OCI-LY3 (cell line): ENCODE results near the gene MFSD2A.
A peak's percentile ranks its signal among the peaks of the same experiment; 100 is the strongest.
"Not testable (repeated sequence)": the region's sequence is repeated elsewhere in the genome, so short reads cannot be mapped to it uniquely, and the experiment has no call there.

ENCODE experiments used
- H2AFZ ChIP-seq: fragments of 200-600, 300-600 bp; shearing (Covaris generic); 2 replicates; pipeline ENCODE4 v1.6.0; 2014; ENCODE audit warnings: antibody characterized with exemption, low read depth, low read length
- H3K27ac ChIP-seq: fragments of 200-600, 300-600 bp; sonication (generic); 2 replicates; pipeline ENCODE4 v1.5.1; 2014; ENCODE audit warnings: mild to moderate bottlenecking, low read length, moderate library complexity, mixed read lengths
- H3K27me3 ChIP-seq: fragments of 200-600, 300-600 bp; sonication (generic); 2 replicates; pipeline ENCODE4 v1.6.1; 2014; ENCODE audit warnings: low read depth, low read length, mixed read lengths
- H3K36me3 ChIP-seq: fragments of 200-600, 300-600 bp; sonication (generic); replicated peaks from 2 replicates; pipeline ENCODE3; 2014; ENCODE audit warnings: low read depth, low read length, mixed read lengths
- H3K4me1 ChIP-seq: fragments of 300-600, 200-600 bp; sonication (generic); 2 replicates; pipeline ENCODE4 v1.6.1; 2014; ENCODE audit warnings: low read length, mixed read lengths
- H3K4me2 ChIP-seq: fragments of 200-600, 300-600 bp; sonication (generic); 2 replicates; pipeline ENCODE4 v1.6.1; 2014; ENCODE audit warnings: low read length, mixed read lengths
- H3K4me3 ChIP-seq: fragments of 300-600, 200-600 bp; sonication (generic); 2 replicates; pipeline ENCODE4 v1.5.1; 2014; ENCODE audit warnings: antibody characterized with exemption, mild to moderate bottlenecking, low read length, moderate library complexity
- H3K79me2 ChIP-seq: fragments of 300-600, 200-600 bp; shearing (Covaris generic); 2 replicates; pipeline ENCODE4 v1.6.1; 2014; ENCODE audit warnings: mild to moderate bottlenecking, low read length, mixed read lengths
- H3K9ac ChIP-seq: fragments of 300-600, 200-600 bp; shearing (Covaris generic); 2 replicates; pipeline ENCODE4 v1.6.0; 2014; ENCODE audit warnings: mild to moderate bottlenecking, low read length, moderate library complexity
- H3K9me3 ChIP-seq: fragments of 200-600, 300-600 bp; shearing (Covaris generic); 2 replicates; pipeline ENCODE4 v1.6.1; 2014; ENCODE audit warnings: low read length, mixed read lengths; ENCODE audit not compliant: insufficient read depth
- H4K20me1 ChIP-seq: fragments of 200-600, 300-600 bp; sonication (generic); 2 replicates; pipeline ENCODE4 v1.6.1; 2016; ENCODE audit warnings: low read length, mixed read lengths; ENCODE audit not compliant: insufficient read depth
- CTCF ChIP-seq: fragments of 200-600, 300-600 bp; sonication (generic); IDR thresholded peaks from 2 replicates; pipeline ENCODE4 v1.5.1; 2014; ENCODE audit warnings: antibody characterized with exemption, low read length, low read depth
- EZH2phosphoT487 ChIP-seq: fragments of 200-600 bp; shearing (Covaris generic); IDR thresholded peaks from 2 replicates; pipeline ENCODE4 v1.6.1; 2018; ENCODE audit warnings: antibody characterized with exemption, mixed run types, low read depth

Gene MFSD2A

GRCh38 chr1:39959651-39960333, 4.8 kb downstream of the MFSD2A start:
- Histone ChIP-seq H3K27ac (peak overlapping the region; percentile 85), H3K9ac (peak overlapping the region; percentile 62)

GRCh38 chr1:39960431-39960958, 5.5 kb downstream of the MFSD2A start:
- TF ChIP-seq CTCF, result no peak
- no peak for TF ChIP-seq EZH2phosphoT487
- peaks cover 72% of the 10 kb centered on the region for H3K79me2 ChIP-seq
- H4K20me1 ChIP-seq, result peaks cover 10% of the 10 kb centered on the region; the same call in 1 of the 2 replicates
- peak overlapping the region; percentile 40; the same call in 1 of the 2 replicates for H2AFZ ChIP-seq
- H3K27me3 ChIP-seq, result no peaks in the 10 kb centered on the region
- no peaks in the 10 kb centered on the region for H3K9me3 ChIP-seq
- H3K4me2 ChIP-seq, result peak overlapping the region; percentile 84
- H3K9ac ChIP-seq, result peak overlapping the region; percentile 62
- peak overlapping the region; percentile 85 for H3K27ac ChIP-seq
- peak overlapping the region; percentile 66 for H3K4me3 ChIP-seq
- H3K4me1 ChIP-seq, result peaks cover 29% of the 10 kb centered on the region
- H3K36me3 ChIP-seq, result peaks cover 40% of the 10 kb centered on the region

More at GRCh38 chr1:39959651-39960333, 4.8 kb downstream of the MFSD2A start:
- no peaks in the 10 kb centered on the region for H3K27me3 ChIP-seq
- H3K4me1 ChIP-seq, result peaks cover 29% of the 10 kb centered on the region
- peaks cover 10% of the 10 kb centered on the region; the same call in 1 of the 2 replicates for H4K20me1 ChIP-seq
- no peak overlapping the region for H2AFZ ChIP-seq
- TF ChIP-seq EZH2phosphoT487 (no peak), CTCF (no peak)
- H3K79me2 ChIP-seq, result peaks cover 77% of the 10 kb centered on the region
- H3K4me3 ChIP-seq, result peak overlapping the region; percentile 66
- peaks cover 34% of the 10 kb centered on the region for H3K36me3 ChIP-seq
- H3K4me2 ChIP-seq, result peak overlapping the region; percentile 84
- H3K9me3 ChIP-seq, result no peaks in the 10 kb centered on the region

GRCh38 chr1:39962450-39962825, 7.5 kb downstream of the MFSD2A start:
- TF ChIP-seq CTCF (no peak), EZH2phosphoT487 (no peak)

GRCh38 chr1:39962964-39963363, 8.0 kb downstream of the MFSD2A start:
- Histone ChIP-seq H3K4me1 (peaks cover 18% of the 10 kb centered on the region), H3K36me3 (peaks cover 48% of the 10 kb centered on the region), H3K79me2 (peaks cover 47% of the 10 kb centered on the region)
- not testable (repeated sequence) for H3K9ac ChIP-seq, H3K9me3 ChIP-seq, H3K27ac ChIP-seq, H2AFZ ChIP-seq, H4K20me1 ChIP-seq, H3K27me3 ChIP-seq, H3K4me3 ChIP-seq, H3K4me2 ChIP-seq

More at GRCh38 chr1:39962450-39962825, 7.5 kb downstream of the MFSD2A start:
- Histone ChIP-seq H3K27ac (no peak overlapping the region), H3K4me2 (no peak overlapping the region), H3K9ac (no peak overlapping the region), H2AFZ (no peak overlapping the region), H3K4me3 (no peak overlapping the region), H3K36me3 (peaks cover 46% of the 10 kb centered on the region), H3K27me3 (no peaks in the 10 kb centered on the region), H4K20me1 (0 out of 2 replicates have a peak, but pooled peaks cover 2% of the 10 kb centered on the region), H3K9me3 (no peaks in the 10 kb centered on the region), H3K79me2 (peaks cover 52% of the 10 kb centered on the region), H3K4me1 (peaks cover 23% of the 10 kb centered on the region)
